GM23338 (cell line): Measurements from ENCODE around the gene PTBP3. TPM values are rescaled to one million over a fixed set of nuclear protein-coding genes. Genes with fewer than 3 reads are reported as not detected.

Experiments
- ATAC-seq: fragments of 200-7000 bp; cut with Tn5 transposase; 3 replicates; pipeline ENCODE4 v1.9.1; 2020
- DNase-seq: peaks from one replicate; pipeline ENCODE4 v3.0.0-alpha.2; 2015; ENCODE audit warnings: low spot score
- H2AFZ ChIP-seq: fragments of 200-600 bp; sonication (generic); 2 replicates; pipeline ENCODE4 v1.8.0; 2016; ENCODE audit warnings: antibody characterized with exemption, mild to moderate bottlenecking, moderate library complexity
- H3F3A ChIP-seq: fragments of 200-600 bp; sonication (generic); replicated peaks from 2 replicates; pipeline ENCODE4 v1.8.0; 2017; ENCODE audit warnings: antibody characterized with exemption, mixed run types, low read depth
- H3K27ac ChIP-seq: fragments of 200-600 bp; sonication (generic); 2 replicates; pipeline ENCODE4 v1.6.1; 2016; ENCODE audit warnings: low read depth
- H3K27me3 ChIP-seq: fragments of 200-600 bp; sonication (generic); 2 replicates; pipeline ENCODE4 v1.8.0; 2016; ENCODE audit warnings: mild to moderate bottlenecking, mixed run types, moderate library complexity; ENCODE audit not compliant: insufficient read depth
- H3K36me3 ChIP-seq: fragments of 200-600 bp; sonication (generic); 2 replicates; pipeline ENCODE4 v1.8.0; 2016; ENCODE audit warnings: mild to moderate bottlenecking; ENCODE audit not compliant: insufficient read depth
- H3K4me1 ChIP-seq: fragments of 200-600 bp; sonication (generic); 2 replicates; pipeline ENCODE4 v1.8.0; 2016; ENCODE audit warnings: mild to moderate bottlenecking, moderate library complexity; ENCODE audit not compliant: insufficient read depth
- H3K4me2 ChIP-seq: fragments of 200-600 bp; sonication (generic); 2 replicates; pipeline ENCODE4 v1.7.1; 2017; ENCODE audit warnings: mixed run types
- H3K4me3 ChIP-seq: fragments of 200-600 bp; sonication (generic); 2 replicates; pipeline ENCODE4 v1.6.1; 2016; ENCODE audit warnings: mixed run types
- H3K79me2 ChIP-seq: fragments of 200-600 bp; sonication (generic); replicated peaks from 2 replicates; pipeline ENCODE4 v1.8.0; 2017; ENCODE audit warnings: mild to moderate bottlenecking; ENCODE audit not compliant: insufficient read depth
- H3K9me2 ChIP-seq: fragments of 200-600 bp; sonication (generic); 2 replicates; pipeline ENCODE4 v1.8.0; 2017; ENCODE audit not compliant: insufficient read depth
- H4K20me1 ChIP-seq: fragments of 200-600 bp; sonication (generic); replicated peaks from 2 replicates; pipeline ENCODE4 v1.8.0; 2017; ENCODE audit warnings: mild to moderate bottlenecking; ENCODE audit not compliant: insufficient read depth
- H3K27ac Mint-ChIP-seq: 2 replicates; pipeline ENCODE4 v1.8.0; 2020; ENCODE audit warnings: inconsistent platforms, mild to moderate bottlenecking, moderate library complexity, mixed read lengths
- H3K27me3 Mint-ChIP-seq: 3 replicates; pipeline ENCODE4 v1.8.0; 2022; ENCODE audit warnings: low read depth, mild to moderate bottlenecking, moderate library complexity, mixed read lengths, inconsistent platforms; ENCODE audit not compliant: insufficient read depth, poor library complexity
- H3K36me3 Mint-ChIP-seq: 3 replicates; pipeline ENCODE4 v1.8.0; 2021; ENCODE audit warnings: low read depth, mild to moderate bottlenecking, inconsistent platforms, moderate library complexity, mixed read lengths
- H3K4me1 Mint-ChIP-seq: 3 replicates; pipeline ENCODE4 v1.8.0; 2020; ENCODE audit warnings: mild to moderate bottlenecking, inconsistent platforms, mixed read lengths
- H3K4me3 Mint-ChIP-seq: 3 replicates; pipeline ENCODE4 v1.8.0; 2021; ENCODE audit warnings: moderate library complexity, mild to moderate bottlenecking, inconsistent platforms, mixed read lengths
- H3K9me3 Mint-ChIP-seq: 3 replicates; pipeline ENCODE4 v1.8.0; 2020; ENCODE audit warnings: moderate library complexity, mild to moderate bottlenecking, inconsistent platforms, mixed read lengths
- CREB1 ChIP-seq: fragments of 250-450 bp; sonication (Bioruptor Pico); IDR thresholded peaks from 2 replicates; pipeline ENCODE4 v1.5.0; 2020; ENCODE audit warnings: low read depth, mild to moderate bottlenecking, moderate library complexity
- CTCF ChIP-seq, 2 experiments: fragments of 200-600 bp in 1 of 2; sonication (generic) in 1 of 2; conservative IDR thresholded peaks; 2 replicates each; pipeline versions ENCODE4 v1.5.1 to v1.6.1; 2016 to 2017; ENCODE audit warnings: antibody characterized with exemption in 2 of 2, low read depth in 2 of 2, mild to moderate bottlenecking in 2 of 2, moderate library complexity in 1 of 2
- ETS1 ChIP-seq: IDR thresholded peaks from 2 replicates; pipeline ENCODE4 v1.6.1; 2016; ENCODE audit warnings: antibody characterized with exemption
- EZH2 ChIP-seq: fragments of 200-600 bp; sonication (generic); IDR thresholded peaks from one replicate; pipeline ENCODE4 v1.8.0; 2017; ENCODE audit warnings: antibody characterized with exemption, mild to moderate bottlenecking, low read depth; ENCODE audit not compliant: unreplicated experiment
- EZH2phosphoT487 ChIP-seq: fragments of 200-600 bp; sonication (generic); IDR thresholded peaks from one replicate; pipeline ENCODE4 v1.8.1; 2018; ENCODE audit warnings: antibody characterized with exemption; ENCODE audit not compliant: unreplicated experiment
- JUNB ChIP-seq: IDR thresholded peaks from one replicate; pipeline ENCODE4 v1.6.1; 2016; ENCODE audit warnings: antibody characterized with exemption; ENCODE audit not compliant: unreplicated experiment
- NANOG ChIP-seq: IDR thresholded peaks from 2 replicates; pipeline ENCODE4 v1.6.1; 2016; ENCODE audit warnings: antibody characterized with exemption, borderline replicate concordance
- POLR2AphosphoS5 ChIP-seq: IDR thresholded peaks from 2 replicates; pipeline ENCODE4 v1.6.1; 2016; ENCODE audit warnings: antibody characterized with exemption, low read depth
- REST ChIP-seq: IDR thresholded peaks from one replicate; pipeline ENCODE4 v1.6.1; 2018; ENCODE audit warnings: antibody characterized with exemption; ENCODE audit not compliant: unreplicated experiment
- STAT1 ChIP-seq: IDR thresholded peaks from one replicate; pipeline ENCODE4 v1.6.1; 2016; ENCODE audit warnings: antibody characterized with exemption; ENCODE audit not compliant: unreplicated experiment
- ZNF114 ChIP-seq: fragments of 250-450 bp; sonication (Bioruptor Pico); IDR thresholded peaks from 2 replicates; pipeline ENCODE4 v1.5.0; 2020; ENCODE audit warnings: mild to moderate bottlenecking, moderate library complexity
- ZNF331 ChIP-seq: fragments of 250-450 bp; sonication (Bioruptor Pico); IDR thresholded peaks from 2 replicates; pipeline ENCODE4 v1.5.0; 2020; ENCODE audit warnings: low read depth, mild to moderate bottlenecking, moderate library complexity
- ZNF462 ChIP-seq: fragments of 250-450 bp; sonication (Bioruptor Pico); IDR thresholded peaks from 2 replicates; pipeline ENCODE4 v1.5.0; 2020; ENCODE audit warnings: mild to moderate bottlenecking, moderate library complexity
- polyA plus RNA-seq: library from polyadenylated mRNA; unstranded; fragments of >200 nt; fragmentation: Nextera tagmentation; extraction: Ambion mirVana; gene quantifications from 2 replicates; pipeline ENCODE4 v1.2.1, GENCODE V29; 2016
- total RNA-seq: library from RNA; depleted of rRNA; stranded (reverse); fragments of >200 nt; shearing (Covaris generic); gene quantifications from 2 replicates; pipeline ENCODE4 v1.2.3, GENCODE V29; 2014

PTBP3 gene
- total and polyA plus RNA-seq, 2 experiments from 2014 or later, result 20.0 to 92.9 TPM

GRCh38 chr9:112271466-112272098 is 61.8 kb downstream of the PTBP3 start:
- peaks cover 3% of the 10 kb centered on the region; the same call in 2 of the 3 replicates for H3K36me3 Mint-ChIP-seq
- no peak for ATAC-seq
- H3K9me2 ChIP-seq, result no peaks in the 10 kb centered on the region

More at GRCh38 chr9:112271466-112272098, 61.8 kb downstream of the PTBP3 start:
- H2AFZ ChIP-seq, result no peak overlapping the region
- H4K20me1 ChIP-seq, result no peaks in the 10 kb centered on the region; the same call in 1 of the 2 replicates
- Mint-ChIP-seq H3K4me3 (no peak overlapping the region), H3K9me3 (no peaks in the 10 kb centered on the region), H3K27me3 (peaks cover 3% of the 10 kb centered on the region), H3K27ac (no peak overlapping the region), H3K4me1 (peaks cover 10% of the 10 kb centered on the region; the same call in 2 of the 3 replicates)
- no peak overlapping the region for H3K4me2 ChIP-seq
- H3K27me3 ChIP-seq, result no peaks in the 10 kb centered on the region
- peaks cover 45% of the 10 kb centered on the region for H3K79me2 ChIP-seq
- H3K36me3 ChIP-seq, result no peaks in the 10 kb centered on the region
- no peak for DNase-seq
- H3K4me3 ChIP-seq, result no peak overlapping the region
- H3K4me1 ChIP-seq, result peaks cover 7% of the 10 kb centered on the region; the same call in 1 of the 2 replicates
- TF ChIP-seq POLR2AphosphoS5, result no peak
- no peak for TF ChIP-seq EZH2
- TF ChIP-seq CREB1, result no peak
- no peak for TF ChIP-seq REST
- no peak for TF ChIP-seq ZNF462 (CRISPR knock-in tag)
- TF ChIP-seq JUNB, result no peak
- TF ChIP-seq EZH2phosphoT487, result no peak
- no peak for TF ChIP-seq NANOG
- no peak for TF ChIP-seq CTCF (conservative IDR thresholded peaks at IDR 0.05; ENCODE audit: low read depth in 2 of 2)
- no peak for TF ChIP-seq STAT1
- no peak for TF ChIP-seq ZNF114 (CRISPR knock-in tag)
- TF ChIP-seq ZNF331, result no peak
- no peak for TF ChIP-seq ETS1
- no peaks in the 10 kb centered on the region for H3F3A ChIP-seq
- no peak overlapping the region for H3K27ac ChIP-seq
